Stomach (tissue), 4 donors: ENCODE results near the gene CTF1.

ENCODE experiments used
- CTCF ChIP-seq, 7 experiments: fragments of 450-650 bp in 4 of 7; fragments of 200-600 bp in 3 of 7; sonication (generic) in 3 of 7; IDR thresholded peaks; one replicate each; pipeline ENCODE4 v1.5.1; 2016 to 2019; ENCODE audit warnings: antibody characterized with exemption in 7 of 7, control low read depth in 2 of 7, mild to moderate bottlenecking in 1 of 7
- EP300 ChIP-seq: sonication (generic); formaldehyde crosslinking; IDR thresholded peaks from one replicate; pipeline ENCODE4 v1.6.1; 2017; ENCODE audit warnings: antibody characterized with exemption

GRCh38 chr16:30944352-30944751 lies 47.9 kb downstream of the CTF1 start:
- TF ChIP-seq CTCF (IDR thresholded peaks at IDR 0.05) (no peak), EP300 (no peak)
